HEK293T (cell line): ENCODE results near the gene RPS6KA5.

Experiments used
- CTCF ChIA-PET: fragments of 350-600 bp; formaldehyde crosslinking; extraction: SDS; loops from one replicate; lab custom pipeline; 2021; ENCODE audit warnings: antibody characterized with exemption, inconsistent platforms; lab: Yijun Ruan, JAX
- POLR2A ChIA-PET: fragments of 350-600 bp; formaldehyde crosslinking; extraction: SDS; loops from one replicate; lab custom pipeline; 2020; ENCODE audit warnings: antibody characterized with exemption, inconsistent platforms; lab: Yijun Ruan, JAX
- DNase-seq: peaks from one replicate; pipeline ENCODE4 v3.0.0; 2012; ENCODE audit warnings: mixed read lengths; ENCODE audit errors: extremely low spot score
- ARNT ChIP-seq: fragments of 450-650 bp; IDR thresholded peaks from 2 replicates; pipeline ENCODE4 v1.6.1; 2017; ENCODE audit warnings: mild to moderate bottlenecking
- BHLHE40 ChIP-seq: fragments of 450-650 bp; IDR thresholded peaks from 2 replicates; pipeline ENCODE4 v1.6.1; 2016; ENCODE audit warnings: mild to moderate bottlenecking, moderate library complexity, borderline replicate concordance
- CTBP1 ChIP-seq: fragments of 450-650 bp; IDR thresholded peaks from 2 replicates; pipeline ENCODE4 v1.6.1; 2016; ENCODE audit warnings: borderline replicate concordance
- ELF4 ChIP-seq: fragments of 450-650 bp; IDR thresholded peaks from 2 replicates; pipeline ENCODE4 v1.6.1; 2017; ENCODE audit warnings: antibody characterized with exemption
- FOXA1 ChIP-seq: fragments of 450-650 bp; IDR thresholded peaks from 2 replicates; pipeline ENCODE4 v1.6.1; 2016; ENCODE audit warnings: mild to moderate bottlenecking
- FOXK2 ChIP-seq: fragments of 450-650 bp; IDR thresholded peaks from 2 replicates; pipeline ENCODE4 v1.6.1; 2016; ENCODE audit warnings: mild to moderate bottlenecking
- FOXM1 ChIP-seq: fragments of 450-650 bp; IDR thresholded peaks from 2 replicates; pipeline ENCODE4 v1.6.1; 2017; ENCODE audit warnings: mild to moderate bottlenecking, borderline replicate concordance
- HDGF ChIP-seq: fragments of 450-650 bp; IDR thresholded peaks from 2 replicates; pipeline ENCODE4 v1.6.1; 2017; ENCODE audit warnings: antibody characterized with exemption, borderline replicate concordance
- L3MBTL2 ChIP-seq: fragments of 450-650 bp; conservative IDR thresholded peaks from 2 replicates; pipeline ENCODE4 v1.6.1; 2016; ENCODE audit warnings: mild to moderate bottlenecking
- LEF1 ChIP-seq: fragments of 450-650 bp; IDR thresholded peaks from 2 replicates; pipeline ENCODE4 v1.6.1; 2017; ENCODE audit warnings: mild to moderate bottlenecking, borderline replicate concordance
- NFRKB ChIP-seq: fragments of 450-650 bp; IDR thresholded peaks from 2 replicates; pipeline ENCODE4 v1.6.1; 2016; ENCODE audit warnings: mild to moderate bottlenecking, moderate library complexity
- PKNOX1 ChIP-seq: fragments of 450-650 bp; IDR thresholded peaks from 2 replicates; pipeline ENCODE4 v1.6.1; 2016
- SP1 ChIP-seq: fragments of 450-650 bp; IDR thresholded peaks from 2 replicates; pipeline ENCODE4 v1.6.1; 2017
- SUZ12 ChIP-seq: fragments of 450-650 bp; IDR thresholded peaks from 2 replicates; pipeline ENCODE4 v1.6.1; 2016; ENCODE audit warnings: mild to moderate bottlenecking
- TARDBP ChIP-seq: fragments of 450-650 bp; IDR thresholded peaks from 2 replicates; pipeline ENCODE4 v1.6.1; 2016
- ZNF384 ChIP-seq: fragments of 450-650 bp; IDR thresholded peaks from 2 replicates; pipeline ENCODE4 v1.6.1; 2016

Gene RPS6KA5

GRCh38 chr14:91067186-91067585 is 6.7 kb upstream of the RPS6KA5 start:
- DNase-seq = no peak
- no peak for TF ChIP-seq NFRKB
- TF ChIP-seq PKNOX1 = no peak
- TF ChIP-seq L3MBTL2 = no peak
- no peak for TF ChIP-seq ZNF384
- TF ChIP-seq LEF1 = no peak
- no peak for TF ChIP-seq ELF4
- TF ChIP-seq FOXA1 = no peak
- TF ChIP-seq SUZ12 = no peak
- no peak for TF ChIP-seq HDGF
- POLR2A ChIA-PET = no interaction called here
- CTCF ChIA-PET = interaction anchor here (0.6 to 1.2 kb wide), 2 partner anchors 26 to 46 kb away, joined by 3 to 6 read pairs; partner anchors contain the start of gene DGLUCY

- ChIA-PET CTCF (no interaction called here), POLR2A (no interaction called here)
- no peak for TF ChIP-seq FOXM1
- no peak for TF ChIP-seq BHLHE40
- no peak for TF ChIP-seq L3MBTL2
- no peak for TF ChIP-seq TARDBP
- no peak for TF ChIP-seq FOXA1
- no peak for TF ChIP-seq CTBP1
- no peak for TF ChIP-seq ZNF384
- TF ChIP-seq PKNOX1 = no peak
- no peak for TF ChIP-seq ARNT
- no peak for TF ChIP-seq HDGF
- no peak for TF ChIP-seq ELF4
- TF ChIP-seq NFRKB = no peak
- no peak for TF ChIP-seq SP1
- no peak for TF ChIP-seq SUZ12
- TF ChIP-seq LEF1 = no peak
- no peak for TF ChIP-seq FOXK2
- no peak for DNase-seq
These were observed 4.8 kb upstream of the RPS6KA5 start for GRCh38 chr14:91065266-91065665.

- TF ChIP-seq ZNF384 (peak; percentile 73), LEF1 (no peak)
- no peak for DNase-seq
- ChIA-PET POLR2A (no interaction called here), CTCF (no interaction called here)
These were observed 2.7 kb upstream of the RPS6KA5 start for GRCh38 chr14:91063119-91063518.

- DNase-seq = no peak
- CTCF ChIA-PET = no interaction called here
- POLR2A ChIA-PET = interaction anchor here (1.6 to 2.8 kb wide), 2 partner anchors 50 to 52 kb away, joined by 4 to 30 read pairs; partner anchors contain the start of gene DGLUCY
- TF ChIP-seq FOXM1 (no peak), TARDBP (no peak), PKNOX1 (no peak), NFRKB (no peak), HDGF (no peak), CTBP1 (no peak), ZNF384 (no peak), SUZ12 (no peak), SP1 (no peak), FOXA1 (no peak), ARNT (no peak), LEF1 (no peak), FOXK2 (no peak), L3MBTL2 (no peak), ELF4 (no peak), BHLHE40 (no peak)
These were observed 2.2 kb upstream of the RPS6KA5 start for GRCh38 chr14:91062600-91062999.

GRCh38 chr14:91061056-91061887 is 831 bp upstream of the RPS6KA5 start:
- no peak for TF ChIP-seq ZNF384
- TF ChIP-seq HDGF = no peak
- TF ChIP-seq FOXK2 = peak; percentile 75; the same call in 1 of the 2 replicates
- TF ChIP-seq PKNOX1 = peak; percentile 99
- 0 out of 2 replicates have a peak, but pooled peaks have one; percentile 9 for TF ChIP-seq CTBP1
- TF ChIP-seq L3MBTL2 = peak; percentile 95
- CTCF ChIA-PET = interaction anchor here (0.7 to 1.1 kb wide), 3 partner anchors 13 to 116 kb away, joined by 3 to 4 read pairs (median 3); no protein-coding TSS in a partner anchor
- DNase-seq = no peak
- POLR2A ChIA-PET = interaction anchor here (0.6 to 2.8 kb wide), 23 partner anchors 13 to 225 kb away, joined by 3 to 30 read pairs (median 4); partner anchors contain the start of gene DGLUCY
